Measurements from ENCODE around the gene DES. TPM values are rescaled to one million over a fixed set of nuclear protein-coding genes. Genes with fewer than 3 reads are reported as not detected.

The DES gene
- total and polyA plus RNA-seq, 9 of the 15 experiments (the other 6 are each of a cell fraction or from before 2014, with no cell fraction given) = 2.5 to 58.9 (median 21.9) TPM

DNA sequence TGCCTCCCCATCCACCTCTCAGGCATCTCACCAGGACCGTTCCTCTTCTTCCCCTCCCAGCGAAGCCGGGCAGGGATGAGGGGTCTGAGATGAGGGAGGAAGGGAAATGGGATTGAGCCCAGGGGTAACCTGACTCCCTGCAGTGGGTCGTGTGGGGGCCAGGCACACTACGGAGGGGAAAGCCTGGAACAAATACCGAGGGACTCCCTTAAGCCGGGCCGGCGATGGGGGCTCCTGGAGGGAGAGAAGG lies 16.2 kb downstream of the DES start (continued):
- TF ChIP-seq, protein P1, sequence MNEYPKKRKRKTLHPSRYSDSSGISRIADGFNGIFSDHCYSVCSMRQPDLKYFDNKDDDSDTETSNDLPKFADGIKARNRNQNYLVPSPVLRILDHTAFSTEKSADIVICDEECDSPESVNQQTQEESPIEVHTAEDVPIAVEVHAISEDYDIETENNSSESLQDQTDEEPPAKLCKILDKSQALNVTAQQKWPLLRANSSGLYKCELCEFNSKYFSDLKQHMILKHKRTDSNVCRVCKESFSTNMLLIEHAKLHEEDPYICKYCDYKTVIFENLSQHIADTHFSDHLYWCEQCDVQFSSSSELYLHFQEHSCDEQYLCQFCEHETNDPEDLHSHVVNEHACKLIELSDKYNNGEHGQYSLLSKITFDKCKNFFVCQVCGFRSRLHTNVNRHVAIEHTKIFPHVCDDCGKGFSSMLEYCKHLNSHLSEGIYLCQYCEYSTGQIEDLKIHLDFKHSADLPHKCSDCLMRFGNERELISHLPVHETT (CRISPR knock-in tag; conservative IDR thresholded peaks at IDR 0.05 in 1 of 2, IDR thresholded peaks at IDR 0.05 in 1 of 2) = no peak
- no peak for TF ChIP-seq DMBX1 (CRISPR knock-in tag; IDR thresholded peaks at IDR 0.05; ENCODE audit: borderline replicate concordance)
- TF ChIP-seq RFX5 (IDR thresholded peaks at IDR 0.05; ENCODE audit: low read depth, low read length) = no peak
- TF ChIP-seq KDM4B (IDR thresholded peaks at IDR 0.05; ENCODE audit: borderline replicate concordance in 2 of 2, low read depth in 1 of 2) = no peak

DNA sequence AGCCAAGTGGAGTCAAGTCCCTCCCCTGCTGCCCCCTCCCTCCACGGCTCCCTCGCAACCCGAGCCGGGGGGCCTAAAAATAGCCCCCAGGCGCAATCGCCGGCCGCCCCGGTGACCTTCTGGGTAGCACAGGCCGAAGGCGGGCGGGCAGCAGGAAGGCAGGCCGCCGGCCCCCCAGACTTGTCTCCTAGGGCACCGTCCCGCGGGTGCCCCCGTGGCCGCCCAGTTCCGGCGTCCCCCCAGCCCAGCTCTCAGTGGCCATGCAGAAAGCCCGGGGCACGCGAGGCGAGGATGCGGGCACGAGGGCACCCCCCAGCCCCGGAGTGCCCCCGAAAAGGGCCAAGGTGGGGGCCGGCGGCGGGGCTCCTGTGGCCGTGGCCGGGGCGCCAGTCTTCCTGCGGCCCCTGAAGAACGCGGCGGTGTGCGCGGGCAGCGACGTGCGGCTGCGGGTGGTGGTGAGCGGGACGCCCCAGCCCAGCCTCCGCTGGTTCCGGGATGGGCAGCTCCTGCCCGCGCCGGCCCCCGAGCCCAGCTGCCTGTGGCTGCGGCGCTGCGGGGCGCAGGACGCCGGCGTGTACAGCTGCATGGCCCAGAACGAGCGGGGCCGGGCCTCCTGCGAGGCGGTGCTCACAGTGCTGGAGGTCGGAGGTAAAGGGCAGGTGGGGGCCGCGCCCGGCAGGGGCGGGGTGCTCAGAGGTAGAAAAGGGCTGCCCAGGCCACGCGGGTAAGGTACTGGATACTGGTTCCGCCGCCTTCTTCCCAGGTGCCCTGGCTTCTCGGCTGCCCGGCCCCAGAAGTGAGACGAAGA lies 16.7 kb downstream of the DES start, which contains the start of gene SPEG:
SPEG (plus strand) TSS at position 126 of the 808 bp plus-strand sequence; CDS start at position 261, 135 bp downstream.
- Histone ChIP-seq H3K4me3 (no peak within 1 kb of the TSS), H3K4me2 (ENCODE audit: insufficient read depth, low read length) (peak within 1 kb of the TSS; percentile 18; the same call in 1 of the 2 replicates), H2AFZ (ENCODE audit: low read depth, low read length) (peak within 1 kb of the TSS; percentile 79), H3K4me1 (replicated peaks in 1 of 2; ENCODE audit: control insufficient read depth in 2 of 2, insufficient read depth in 2 of 2, low read length in 2 of 2) (peaks cover 6 to 23% of the 10 kb centered on the region in 2 experiments; a peak in 4 of 5 replicates), H3K27me3 (ENCODE audit: control insufficient read depth in 2 of 2, insufficient read depth in 2 of 2, low read length in 2 of 2) (no peaks in the 10 kb centered on the region), H4K20me1 (replicated peaks; ENCODE audit: control insufficient read depth, insufficient read depth, low read length) (no peaks in the 10 kb centered on the region), H3K79me2 (ENCODE audit: control insufficient read depth, insufficient read depth, low read length) (no peaks in the 10 kb centered on the region), H3K9ac (ENCODE audit: insufficient read depth in 1 of 2, low read depth in 2 of 2, low read length in 2 of 2) (peak within 1 kb of the TSS in 1 of 2 experiments; percentile 17; a peak in 1 of 4 replicates), H3K9me1 (ENCODE audit: control insufficient read depth, insufficient read depth, low read length) (peaks cover 2% of the 10 kb centered on the region), H3K36me3 (ENCODE audit: control insufficient read depth, insufficient read depth, low read length) (no peaks in the 10 kb centered on the region), H3K9me3 (replicated peaks; ENCODE audit: control insufficient read depth, insufficient read depth, low read depth, low read length) (no peaks in the 10 kb centered on the region), H3K27ac (ENCODE audit: extremely low read depth, low read depth, low read length) (no peak within 1 kb of the TSS; the same call in 2 of the 3 replicates)
- CTCF ChIA-PET (ENCODE audit: low intra/inter-chr PET ratio) = interaction anchor here (0.6 to 2.4 kb wide), 2 partner anchors 31 to 275 kb away, joined by 3 to 21 read pairs; no protein-coding TSS in a partner anchor
- no TSS peak for BruUV-seq (replicated peaks)
- no peak for FAIRE-seq
- in situ Hi-C loops (cut with MboI) (loop anchor here (5.0 kb wide), 1 partner anchor 33 kb away; no protein-coding TSS in a partner anchor), intact Hi-C loops (cut with micrococcal nuclease) (loop anchor here (1.0 kb wide), 1 partner anchor 32 kb away; no protein-coding TSS in a partner anchor)
- WGBS (ENCODE audit: insufficient coverage, low coverage, missing lambda C conversion rate) = 64% methylated on average over 4 of the region's 77 CpGs
- TF ChIP-seq KAT7 (CRISPR knock-in tag; IDR thresholded peaks at IDR 0.05; ENCODE audit: borderline replicate concordance) (no peak), ZNF212 (CRISPR knock-in tag; IDR thresholded peaks at IDR 0.05) (no peak)
- POLR2A ChIA-PET = no interaction called here
- no peak for ATAC-seq
- DNase-seq (ENCODE audit: extremely low read depth in 1 of 4, low spot score in 3 of 4) = no peak

Data from K562 (cell line).